Measurements from ENCODE around the gene RPGRIP1L.
"Not testable (repeated sequence)": the region's sequence is repeated elsewhere in the genome, so short reads cannot be mapped to it uniquely, and the experiment has no call there.

The RPGRIP1L gene

GRCh38 chr16:53711390-53711789 lies 7.7 kb upstream of the RPGRIP1L start:
- no peak for DNase-seq

GRCh38 chr16:53708490-53708889 lies 4.8 kb upstream of the RPGRIP1L start:
- no peak for DNase-seq

DNA sequence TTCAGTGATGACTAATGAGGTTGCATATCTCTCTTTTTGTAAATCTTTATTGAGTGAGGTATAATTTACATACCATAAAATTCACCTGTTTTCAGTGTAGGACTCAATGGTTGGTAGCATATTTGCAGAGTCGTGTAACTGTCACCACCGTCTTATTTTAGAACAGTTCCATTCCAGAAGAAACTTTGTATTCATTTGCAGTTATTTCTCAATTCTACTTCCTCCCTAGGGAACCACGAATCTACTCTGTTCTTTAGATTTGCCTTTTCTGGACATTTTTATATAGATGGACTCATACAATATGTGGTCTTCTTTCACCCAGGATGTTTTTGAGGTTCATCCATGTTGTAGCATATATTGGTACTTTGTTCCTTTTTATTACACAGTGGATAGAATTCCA lies 4.0 kb upstream of the RPGRIP1L start:
- no peak for DNase-seq

DNA sequence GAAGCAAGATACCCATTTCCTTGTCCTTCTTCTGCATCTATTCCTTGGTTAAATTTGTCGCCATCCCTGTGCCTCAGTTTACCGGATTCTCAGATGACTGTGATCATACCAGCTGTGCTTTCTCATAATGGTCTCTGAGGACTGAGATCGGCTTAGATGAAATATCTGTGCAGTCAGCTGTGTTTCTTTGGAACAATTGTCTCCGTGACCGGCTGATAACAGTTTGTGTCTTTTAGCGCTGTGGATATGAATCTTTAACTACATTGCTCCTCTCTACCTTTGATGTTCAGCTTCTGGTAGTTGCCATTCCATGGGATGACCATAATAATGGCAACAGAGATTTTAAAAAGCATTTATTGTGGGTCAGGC lies 770 bp upstream of the RPGRIP1L start:
- no peak for DNase-seq

- DNase-seq = not testable (repeated sequence)
These were observed 5.4 kb downstream of the RPGRIP1L start for GRCh38 chr16:53698271-53698670.

DNA sequence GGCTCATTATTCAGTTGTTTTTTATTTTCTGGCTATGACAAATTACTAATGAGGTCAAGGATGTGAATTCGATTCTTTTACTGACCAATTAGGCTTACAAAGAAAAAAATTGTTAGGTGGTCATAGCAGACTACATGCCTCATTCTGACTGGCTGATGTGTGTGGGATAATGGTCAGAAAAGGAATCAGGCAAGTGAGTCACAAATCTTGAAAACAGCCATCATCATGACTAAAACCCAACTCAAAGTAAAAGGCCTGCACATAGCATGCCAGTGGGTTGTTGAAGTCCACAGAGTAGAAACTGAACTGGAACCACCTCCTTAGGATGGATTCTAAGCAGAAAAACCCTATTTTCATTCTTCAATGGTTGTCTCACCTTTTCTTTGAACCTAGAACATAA lies 8.6 kb downstream of the RPGRIP1L start:
- no peak for DNase-seq

- no peak for DNase-seq
These were observed 10.3 kb downstream of the RPGRIP1L start for GRCh38 chr16:53693320-53693719.

DNA sequence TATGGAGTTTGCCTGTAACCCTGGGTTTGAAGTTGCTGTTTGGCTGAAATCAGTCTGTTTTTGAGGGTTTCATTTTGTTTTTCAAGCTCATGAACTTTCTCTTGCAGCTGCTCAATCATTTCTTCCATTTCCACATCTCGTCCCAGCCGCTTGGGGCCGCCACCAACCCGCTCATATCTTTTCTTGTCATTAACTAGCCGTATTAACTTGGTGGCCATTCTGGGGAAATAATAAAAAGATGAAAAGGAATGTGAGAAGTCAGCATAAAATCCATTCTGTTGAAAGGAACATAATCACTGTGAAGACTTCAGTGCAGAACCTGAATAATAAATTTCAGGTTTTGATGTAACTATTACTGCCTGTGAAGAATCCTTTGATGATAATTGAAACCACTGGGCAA lies 11.5 kb downstream of the RPGRIP1L start:
- no peak for DNase-seq

DNA sequence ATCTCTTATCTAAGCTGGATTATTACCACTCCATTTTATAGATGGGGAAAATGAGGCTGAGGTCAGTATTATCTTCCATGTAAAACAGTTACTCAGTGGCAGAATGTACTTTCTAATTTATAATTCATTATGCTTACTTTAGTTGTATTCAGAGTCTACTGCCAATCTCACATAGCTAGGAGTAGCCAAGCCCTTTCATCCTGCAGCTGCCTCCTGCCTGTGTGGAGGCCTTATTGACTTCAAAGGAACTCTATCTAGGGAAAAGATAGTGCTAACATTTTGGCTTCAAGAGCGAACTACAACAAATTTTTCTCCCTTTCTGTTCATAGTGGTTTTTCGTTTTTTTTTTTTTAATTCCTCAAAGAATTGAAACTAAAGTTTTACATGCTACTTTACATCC lies 12.9 kb downstream of the RPGRIP1L start:
- DNase-seq = no peak

DNA sequence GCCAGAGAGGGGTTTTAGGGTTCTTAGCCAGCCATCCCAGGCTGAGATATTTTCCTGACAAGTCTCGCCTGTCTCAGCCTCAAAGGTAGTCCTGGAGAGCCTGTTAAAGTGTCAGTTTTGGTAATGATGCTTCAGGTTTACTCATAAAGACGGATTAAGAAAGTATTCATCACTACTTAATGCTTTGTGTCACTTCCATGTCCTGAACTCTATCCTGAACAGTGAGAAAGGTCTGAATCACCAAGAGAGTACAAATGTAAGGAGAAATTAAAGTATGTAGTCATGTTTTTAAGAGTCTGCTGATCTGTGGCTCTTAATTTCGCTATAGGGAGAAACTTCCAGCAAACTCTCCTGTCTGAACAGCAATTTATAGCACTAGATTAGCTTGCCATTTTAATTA lies 14.0 kb downstream of the RPGRIP1L start:
- no peak for DNase-seq

DNA sequence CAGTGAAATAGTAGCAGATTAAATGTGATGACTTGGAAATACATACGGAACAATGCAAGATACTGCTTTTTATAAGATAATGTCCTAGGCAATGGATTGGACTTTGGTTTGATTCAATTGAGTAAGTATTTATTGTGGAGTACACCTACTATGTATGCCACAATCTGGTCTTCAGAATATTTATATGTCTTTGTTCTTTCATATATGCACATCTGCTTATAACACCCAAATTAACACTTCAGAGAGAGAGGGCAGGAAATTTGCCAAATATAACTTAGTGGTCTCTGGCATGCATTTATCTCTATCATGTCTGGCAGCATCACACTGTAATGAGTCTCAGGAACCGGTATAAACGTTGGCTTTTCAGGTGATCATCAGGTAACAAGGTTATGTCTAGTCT lies 16.9 kb downstream of the RPGRIP1L start:
- DNase-seq = no peak

DNA sequence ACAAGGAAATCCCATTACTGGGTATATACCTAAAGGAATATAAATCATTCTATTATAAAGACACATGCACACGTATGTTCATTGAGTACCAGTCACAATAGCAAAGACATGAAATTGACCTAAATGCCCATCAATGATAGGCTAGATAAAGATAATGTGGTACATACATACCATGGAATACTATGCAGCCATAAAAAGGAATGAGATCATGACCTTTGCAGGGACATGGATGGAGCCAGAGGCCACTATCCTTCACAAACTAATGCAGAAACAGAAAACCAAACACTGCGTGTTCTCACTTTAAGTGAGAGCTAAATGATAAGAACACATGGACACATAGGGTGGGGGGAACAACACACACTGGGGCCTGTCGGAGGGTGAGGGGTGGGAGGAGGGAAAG lies 18.3 kb downstream of the RPGRIP1L start:
- not testable (repeated sequence) for DNase-seq

DNA sequence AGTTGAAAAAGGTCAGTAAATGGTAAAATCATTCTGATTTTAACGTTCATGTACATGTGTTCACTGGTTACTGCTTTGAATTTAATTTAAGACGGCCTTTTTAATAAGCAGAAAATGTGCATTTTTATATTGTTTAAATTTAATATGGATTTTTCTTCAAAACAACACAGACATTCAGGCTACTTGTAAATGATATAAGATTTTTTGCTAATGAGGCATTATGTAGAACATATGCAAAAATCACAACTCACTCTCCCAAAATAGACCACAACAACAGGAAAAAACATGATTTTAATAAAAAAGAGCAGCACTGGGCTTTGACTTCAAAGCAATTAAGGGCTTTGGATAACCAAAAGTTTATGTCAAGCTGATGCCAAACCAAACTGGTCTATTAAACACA lies 22.3 kb downstream of the RPGRIP1L start:
- DNase-seq = no peak

DNA sequence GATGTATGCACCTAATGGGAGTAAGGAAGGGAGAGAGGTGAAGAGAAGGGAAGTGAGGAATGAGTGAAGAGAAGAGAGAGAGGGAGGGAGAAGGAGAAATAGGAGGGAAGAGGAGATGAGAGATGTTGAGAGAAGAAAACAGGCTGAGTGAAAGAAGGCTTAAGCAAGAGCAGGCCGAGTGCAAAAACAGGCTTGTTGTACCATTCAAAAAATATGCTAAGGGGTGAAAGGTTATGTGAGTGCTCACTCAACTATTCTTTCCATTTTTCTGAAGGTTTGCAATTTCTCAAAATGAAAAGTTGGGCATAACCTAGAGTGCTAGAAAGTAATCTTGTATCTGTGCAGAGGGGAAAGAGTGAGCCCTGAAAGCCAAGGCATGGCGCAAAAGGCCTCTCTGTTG lies 22.9 kb downstream of the RPGRIP1L start:
- no peak for DNase-seq

GRCh38 chr16:53678756-53679343 lies 24.8 kb downstream of the RPGRIP1L start:
- DNase-seq = no peak

DNA sequence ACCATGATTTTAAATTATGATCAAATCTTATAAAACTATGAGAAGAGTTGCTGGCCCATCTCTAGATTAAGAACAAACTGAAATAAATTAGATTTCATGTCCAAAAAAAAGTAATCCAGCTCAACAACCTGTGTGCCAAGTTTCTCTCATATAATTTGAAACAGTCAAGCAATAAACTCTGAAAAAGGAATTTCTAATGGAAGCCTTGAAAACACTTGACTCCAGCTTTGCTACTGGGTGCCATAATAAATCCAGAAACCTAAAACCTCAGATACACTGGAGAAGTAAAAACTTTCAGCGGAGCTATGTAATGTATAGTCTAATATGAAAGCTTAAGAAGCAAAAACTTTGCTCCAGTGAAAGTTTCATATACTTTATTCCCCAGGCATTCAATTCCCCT lies 25.5 kb downstream of the RPGRIP1L start:
- no peak for DNase-seq

- DNase-seq = no peak
These were observed 30.5 kb downstream of the RPGRIP1L start for GRCh38 chr16:53673189-53673588.

- no peak for DNase-seq
These were observed 31.2 kb downstream of the RPGRIP1L start for GRCh38 chr16:53672461-53672860.

DNA sequence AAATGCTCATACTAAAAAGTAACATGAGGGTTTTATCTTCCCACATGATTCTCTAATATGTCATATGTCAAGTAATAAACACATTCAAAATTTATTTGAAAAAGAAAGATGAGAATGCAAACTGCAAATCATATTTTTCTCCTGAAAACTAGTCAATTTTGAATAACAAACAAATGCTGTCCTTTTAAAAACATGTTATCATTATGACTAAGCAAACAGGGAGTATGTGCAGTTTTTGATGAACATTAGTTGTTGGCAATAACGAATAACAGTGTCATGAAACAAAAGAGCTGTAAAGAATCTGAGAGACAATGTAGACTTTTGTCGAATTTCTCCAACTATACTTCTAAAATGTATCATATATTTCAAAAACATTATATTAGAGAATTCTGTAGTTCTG lies 34.8 kb downstream of the RPGRIP1L start:
- no peak for DNase-seq

DNA sequence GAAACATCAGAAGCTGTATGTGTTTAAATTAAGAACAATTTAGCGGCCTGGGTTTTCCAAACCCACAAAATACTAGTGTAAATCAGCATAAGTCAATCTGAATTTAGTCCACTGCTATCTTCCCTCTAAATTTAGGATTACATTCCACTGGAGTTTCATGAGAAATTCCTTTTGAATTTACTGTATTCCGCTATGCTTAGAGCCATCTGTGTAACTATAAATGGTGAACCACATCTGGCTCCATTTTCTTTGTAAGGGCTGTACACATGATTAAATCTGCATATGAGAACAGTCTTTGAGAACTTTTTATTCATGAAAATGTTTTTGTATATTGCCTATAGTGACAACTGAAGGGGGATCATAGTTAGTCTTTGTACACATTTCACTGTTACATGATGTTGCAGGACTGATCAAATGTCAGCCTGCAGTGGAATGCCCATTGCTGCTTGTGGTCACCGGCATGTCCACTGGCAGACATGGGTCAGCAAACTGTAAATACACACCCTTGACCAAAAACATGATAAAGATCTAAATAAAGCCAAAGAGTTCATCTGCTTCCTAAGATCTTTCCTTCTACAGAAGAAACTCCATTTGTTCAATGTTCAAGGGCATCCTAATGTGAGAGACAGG lies 36.8 kb downstream of the RPGRIP1L start:
- no peak for DNase-seq

GRCh38 chr16:53664724-53665345 lies 38.8 kb downstream of the RPGRIP1L start:
- DNase-seq = no peak

DNA sequence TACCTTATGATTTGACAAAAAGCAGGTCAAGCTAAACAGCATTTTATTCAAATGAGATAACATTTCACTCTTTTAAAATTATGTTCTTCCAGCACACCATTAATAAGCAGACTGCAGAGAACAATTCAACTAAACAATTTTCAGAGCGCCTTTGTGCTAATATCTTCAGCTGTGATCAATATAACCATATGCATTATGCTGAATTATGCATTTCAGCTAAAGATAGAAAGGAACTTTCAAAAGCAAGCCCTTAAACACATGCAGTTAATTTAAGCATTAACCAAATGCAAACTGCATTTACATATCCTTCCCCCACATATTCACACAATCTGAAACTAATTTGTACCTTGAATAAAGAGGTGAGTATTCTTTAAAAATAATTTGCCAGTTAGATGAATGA lies 41.6 kb downstream of the RPGRIP1L start:
- DNase-seq = no peak

DNA sequence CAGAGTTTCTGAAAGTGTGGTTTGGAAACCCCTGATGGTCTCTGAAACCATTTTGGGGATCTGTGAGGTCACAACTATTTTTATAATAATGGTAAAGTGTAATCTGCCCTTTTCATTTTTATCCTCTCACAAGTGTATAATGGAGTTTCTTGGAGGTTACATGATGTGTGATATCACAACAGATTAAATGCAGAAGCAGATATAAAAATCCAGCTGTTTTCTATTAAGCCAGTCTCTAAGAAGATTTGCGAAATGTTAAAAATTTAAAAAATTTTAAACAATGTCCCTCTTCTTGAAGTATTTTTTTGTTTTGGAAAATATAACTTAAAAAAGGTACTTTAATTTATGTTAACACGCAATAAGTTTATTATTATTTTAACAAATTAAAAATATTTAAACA lies 48.7 kb downstream of the RPGRIP1L start:
- DNase-seq = no peak

DNA sequence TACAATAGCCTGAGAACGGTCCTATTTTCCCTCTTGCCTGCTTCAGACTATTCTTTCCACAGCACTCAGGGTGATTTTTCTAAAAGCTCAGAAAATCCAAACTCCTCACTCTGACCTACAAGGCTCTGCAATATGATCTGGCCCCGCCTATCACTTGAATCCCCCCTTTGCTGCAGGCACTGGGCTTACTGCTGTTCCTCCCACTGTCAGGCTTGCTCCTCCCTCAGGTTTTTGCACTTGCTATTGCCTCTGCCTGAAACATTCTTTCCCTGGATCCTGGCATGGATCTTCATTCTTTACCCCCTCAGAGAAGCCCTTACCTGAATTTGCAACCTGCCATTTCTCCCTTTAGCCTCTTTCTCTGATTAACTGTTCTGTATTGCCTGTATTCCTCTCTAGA lies 52.3 kb downstream of the RPGRIP1L start:
- no peak for DNase-seq

- no peak for DNase-seq
These were observed 57.2 kb downstream of the RPGRIP1L start for GRCh38 chr16:53646506-53646905.

All from NCI-H1694 treated with DMSO at 0.1 percent for 48 hours (cell line).